NT2/D1 (cell line): ENCODE data around the gene MOB3B.
A peak's percentile ranks its signal among the peaks of the same experiment; 100 is the strongest.

ENCODE experiments used
- DNase-seq: peaks from one replicate; pipeline ENCODE4 v3.0.0-alpha.2; 2011; ENCODE audit warnings: low read depth, low spot score
- H3K27me3 ChIP-seq: 2 replicates; pipeline ENCODE4 v1.6.0; 2011; ENCODE audit warnings: mild to moderate bottlenecking; ENCODE audit not compliant: insufficient read length, insufficient read depth
- H3K36me3 ChIP-seq: 2 replicates; pipeline ENCODE4 v1.6.1; 2011; ENCODE audit warnings: mild to moderate bottlenecking, low read length, mixed read lengths; ENCODE audit not compliant: insufficient read depth, insufficient read length
- H3K4me1 ChIP-seq: 2 replicates; pipeline ENCODE4 v1.5.1; 2011; ENCODE audit not compliant: insufficient read depth, insufficient read length
- H3K4me3 ChIP-seq: 2 replicates; pipeline ENCODE4 v1.5.1; 2011; ENCODE audit warnings: low read depth; ENCODE audit not compliant: insufficient read length
- H3K9ac ChIP-seq: 2 replicates; pipeline ENCODE4 v1.6.0; 2011; ENCODE audit warnings: low read depth; ENCODE audit not compliant: insufficient read length
- H3K9me3 ChIP-seq: 2 replicates; pipeline ENCODE4 v1.5.1; 2011; ENCODE audit warnings: mild to moderate bottlenecking, low read length; ENCODE audit not compliant: insufficient read depth
- SUZ12 ChIP-seq: IDR thresholded peaks from 2 replicates; pipeline ENCODE4 v1.6.1; 2011; ENCODE audit not compliant: insufficient read length, insufficient read depth; ENCODE audit errors: extremely low read depth
- YY1 ChIP-seq: IDR thresholded peaks from 2 replicates; pipeline ENCODE4 v1.6.1; 2011; ENCODE audit not compliant: insufficient read length, insufficient read depth
- ZNF274 ChIP-seq: IDR thresholded peaks from 2 replicates; pipeline ENCODE4 v1.6.1; 2011; ENCODE audit warnings: mild to moderate bottlenecking, low read depth, low read length

The MOB3B gene

GRCh38 chr9:27540502-27540901 lies 10.9 kb upstream of the MOB3B start:
- H3K27me3 ChIP-seq = no peaks in the 10 kb centered on the region
- H3K36me3 ChIP-seq = peaks cover 2% of the 10 kb centered on the region
- no peak overlapping the region for H3K4me3 ChIP-seq
- no peak overlapping the region for H3K9ac ChIP-seq
- peaks cover 3% of the 10 kb centered on the region for H3K4me1 ChIP-seq
- H3K9me3 ChIP-seq = no peaks in the 10 kb centered on the region
- no peak for DNase-seq
- TF ChIP-seq SUZ12 = no peak
- no peak for TF ChIP-seq YY1
- TF ChIP-seq ZNF274 = no peak

- Histone ChIP-seq H3K9me3 (no peaks in the 10 kb centered on the region), H3K9ac (no peak overlapping the region), H3K27me3 (no peaks in the 10 kb centered on the region), H3K4me1 (peaks cover 3% of the 10 kb centered on the region), H3K36me3 (no peaks in the 10 kb centered on the region), H3K4me3 (no peak overlapping the region)
- DNase-seq = no peak
- no peak for TF ChIP-seq YY1
- no peak for TF ChIP-seq ZNF274
- TF ChIP-seq SUZ12 = no peak
Observed at GRCh38 chr9:27539479-27540441, 10.1 kb upstream of the MOB3B start.

GRCh38 chr9:27538647-27539046 lies 9.0 kb upstream of the MOB3B start:
- TF ChIP-seq YY1 = no peak
- no peak for TF ChIP-seq ZNF274
- no peak for TF ChIP-seq SUZ12
- Histone ChIP-seq H3K4me3 (no peak overlapping the region), H3K36me3 (no peaks in the 10 kb centered on the region), H3K4me1 (peaks cover 3% of the 10 kb centered on the region), H3K27me3 (no peaks in the 10 kb centered on the region), H3K9ac (no peak overlapping the region), H3K9me3 (no peaks in the 10 kb centered on the region)
- no peak for DNase-seq

- H3K9me3 ChIP-seq = no peaks in the 10 kb centered on the region
- no peak overlapping the region for H3K9ac ChIP-seq
- H3K36me3 ChIP-seq = no peaks in the 10 kb centered on the region
- DNase-seq = no peak
- H3K4me1 ChIP-seq = peaks cover 3% of the 10 kb centered on the region
- no peak for TF ChIP-seq SUZ12
- TF ChIP-seq YY1 = no peak
- no peak for TF ChIP-seq ZNF274
- H3K27me3 ChIP-seq = no peaks in the 10 kb centered on the region
- H3K4me3 ChIP-seq = no peak overlapping the region
Observed at GRCh38 chr9:27537756-27538155, 8.1 kb upstream of the MOB3B start.

GRCh38 chr9:27537027-27537435 lies 7.4 kb upstream of the MOB3B start:
- H3K4me3 ChIP-seq = no peak overlapping the region
- H3K9me3 ChIP-seq = no peaks in the 10 kb centered on the region
- H3K4me1 ChIP-seq = peaks cover 3% of the 10 kb centered on the region
- no peak for DNase-seq
- TF ChIP-seq SUZ12 = no peak
- TF ChIP-seq ZNF274 = no peak
- H3K36me3 ChIP-seq = no peaks in the 10 kb centered on the region
- no peaks in the 10 kb centered on the region for H3K27me3 ChIP-seq
- no peak overlapping the region for H3K9ac ChIP-seq

- H3K36me3 ChIP-seq = no peaks in the 10 kb centered on the region
- peaks cover 3% of the 10 kb centered on the region for H3K4me1 ChIP-seq
- no peaks in the 10 kb centered on the region for H3K27me3 ChIP-seq
- no peaks in the 10 kb centered on the region for H3K9me3 ChIP-seq
- no peak overlapping the region for H3K4me3 ChIP-seq
- DNase-seq = peak; percentile 18
- H3K9ac ChIP-seq = no peak overlapping the region
- TF ChIP-seq SUZ12 = no peak
- no peak for TF ChIP-seq ZNF274
- no peak for TF ChIP-seq YY1
Observed at GRCh38 chr9:27536168-27536567, 6.6 kb upstream of the MOB3B start.

- peaks cover 3% of the 10 kb centered on the region for H3K4me1 ChIP-seq
- DNase-seq = peak; percentile 22
- TF ChIP-seq ZNF274 = no peak
- TF ChIP-seq YY1 = no peak
- TF ChIP-seq SUZ12 = no peak
Observed at GRCh38 chr9:27535701-27536118, 6.1 kb upstream of the MOB3B start.

More at GRCh38 chr9:27535701-27536118, 6.1 kb upstream of the MOB3B start:
- Histone ChIP-seq H3K27me3 (no peaks in the 10 kb centered on the region), H3K36me3 (no peaks in the 10 kb centered on the region), H3K9ac (no peak overlapping the region), H3K9me3 (no peaks in the 10 kb centered on the region), H3K4me3 (no peak overlapping the region)
